ENCODE data around the gene PRAC1.

DNA sequence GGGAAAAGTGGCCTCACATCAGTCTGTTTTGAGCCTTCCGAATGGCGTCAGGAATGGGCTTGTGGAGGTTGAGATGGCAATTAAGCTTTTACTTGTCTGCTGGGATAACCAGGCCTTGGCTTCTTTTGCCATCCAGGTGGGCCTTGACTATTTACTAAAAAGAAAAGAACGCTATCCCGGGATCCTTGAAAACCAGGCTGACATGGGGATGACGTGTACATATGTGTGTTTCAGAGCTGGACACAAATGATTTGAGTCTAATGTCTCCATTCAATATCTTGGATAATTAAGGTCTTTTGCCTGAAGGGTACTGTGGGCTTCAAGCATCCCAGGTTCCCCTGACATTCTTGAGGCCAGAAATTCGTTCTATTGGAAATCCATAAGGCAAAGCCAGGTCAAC lies 38.8 kb upstream of the PRAC1 start:
- TF ChIP-seq ZFP30 (CRISPR knock-in tag; IDR thresholded peaks at IDR 0.05) (no peak), ZC3H10 (CRISPR knock-in tag; IDR thresholded peaks at IDR 0.05) (no peak), ESRRG (CRISPR knock-in tag; IDR thresholded peaks at IDR 0.05) (no peak), PPARA (CRISPR knock-in tag; IDR thresholded peaks at IDR 0.05; ENCODE audit: borderline replicate concordance) (no peak), ZNF565 (CRISPR knock-in tag; conservative IDR thresholded peaks at IDR 0.05; ENCODE audit: low read depth) (no peak), ARNTL (CRISPR knock-in tag; IDR thresholded peaks at IDR 0.05; ENCODE audit: borderline replicate concordance, low read depth) (no peak), ZNF8 (CRISPR knock-in tag; IDR thresholded peaks at IDR 0.05) (no peak), CSDC2 (CRISPR knock-in tag; IDR thresholded peaks at IDR 0.05) (no peak), RARB (CRISPR knock-in tag; IDR thresholded peaks at IDR 0.05) (no peak), ZFP3 (CRISPR knock-in tag; IDR thresholded peaks at IDR 0.05) (no peak), GLIS3 (CRISPR knock-in tag; IDR thresholded peaks at IDR 0.05) (no peak)
- TF ChIP-seq, protein P1, sequence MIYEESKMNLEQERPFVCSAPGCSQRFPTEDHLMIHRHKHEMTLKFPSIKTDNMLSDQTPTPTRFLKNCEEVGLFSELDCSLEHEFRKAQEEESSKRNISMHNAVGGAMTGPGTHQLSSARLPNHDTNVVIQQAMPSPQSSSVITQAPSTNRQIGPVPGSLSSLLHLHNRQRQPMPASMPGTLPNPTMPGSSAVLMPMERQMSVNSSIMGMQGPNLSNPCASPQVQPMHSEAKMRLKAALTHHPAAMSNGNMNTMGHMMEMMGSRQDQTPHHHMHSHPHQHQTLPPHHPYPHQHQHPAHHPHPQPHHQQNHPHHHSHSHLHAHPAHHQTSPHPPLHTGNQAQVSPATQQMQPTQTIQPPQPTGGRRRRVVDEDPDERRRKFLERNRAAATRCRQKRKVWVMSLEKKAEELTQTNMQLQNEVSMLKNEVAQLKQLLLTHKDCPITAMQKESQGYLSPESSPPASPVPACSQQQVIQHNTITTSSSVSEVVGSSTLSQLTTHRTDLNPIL (CRISPR knock-in tag; IDR thresholded peaks at IDR 0.05; ENCODE audit: low read depth), result no peak
- TF ChIP-seq, protein P2, sequence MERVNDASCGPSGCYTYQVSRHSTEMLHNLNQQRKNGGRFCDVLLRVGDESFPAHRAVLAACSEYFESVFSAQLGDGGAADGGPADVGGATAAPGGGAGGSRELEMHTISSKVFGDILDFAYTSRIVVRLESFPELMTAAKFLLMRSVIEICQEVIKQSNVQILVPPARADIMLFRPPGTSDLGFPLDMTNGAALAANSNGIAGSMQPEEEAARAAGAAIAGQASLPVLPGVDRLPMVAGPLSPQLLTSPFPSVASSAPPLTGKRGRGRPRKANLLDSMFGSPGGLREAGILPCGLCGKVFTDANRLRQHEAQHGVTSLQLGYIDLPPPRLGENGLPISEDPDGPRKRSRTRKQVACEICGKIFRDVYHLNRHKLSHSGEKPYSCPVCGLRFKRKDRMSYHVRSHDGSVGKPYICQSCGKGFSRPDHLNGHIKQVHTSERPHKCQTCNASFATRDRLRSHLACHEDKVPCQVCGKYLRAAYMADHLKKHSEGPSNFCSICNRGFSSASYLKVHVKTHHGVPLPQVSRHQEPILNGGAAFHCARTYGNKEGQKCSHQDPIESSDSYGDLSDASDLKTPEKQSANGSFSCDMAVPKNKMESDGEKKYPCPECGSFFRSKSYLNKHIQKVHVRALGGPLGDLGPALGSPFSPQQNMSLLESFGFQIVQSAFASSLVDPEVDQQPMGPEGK (CRISPR knock-in tag; IDR thresholded peaks at IDR 0.05; ENCODE audit: borderline replicate concordance), result no peak

All from SK-N-SH treated with all-trans-retinoic acid at 6 μM for 48 hours (cell line).